Tibial nerve (tissue), 4 donors: ENCODE results near the gene NFKBIE. TPM values are rescaled to one million over a fixed set of nuclear protein-coding genes. Genes with fewer than 3 reads are reported as not detected.
A peak's percentile ranks its signal among the peaks of the same experiment; 100 is the strongest.

Source experiments
- DNase-seq, 2 donors: peaks; one replicate each; pipeline ENCODE4 v3.0.0-alpha.2; 2019; ENCODE audit warnings: low spot score in 2 of 2
- H3K27ac ChIP-seq, 4 donors: fragments of 200-600 bp; sonication (generic) in 3 of 4; one replicate each; pipeline ENCODE4 v1.5.1; 2017 to 2019; ENCODE audit warnings: mild to moderate bottlenecking in 1 of 4
- H3K27me3 ChIP-seq, 2 donors: fragments of 200-600 bp; sonication (generic) in 1 of 2; one replicate each; pipeline versions ENCODE4 v1.5.1 to v1.6.0; 2017 to 2019
- H3K36me3 ChIP-seq, 3 donors: fragments of 200-600 bp; sonication (generic); one replicate each; pipeline ENCODE4 v1.5.1; 2018 to 2019
- H3K4me1 ChIP-seq, 4 donors: fragments of 200-600 bp; sonication (generic) in 3 of 4; one replicate each; pipeline ENCODE4 v1.5.1; 2017 to 2019
- H3K4me3 ChIP-seq, 4 donors: fragments of 200-600 bp; sonication (generic) in 3 of 4; one replicate each; pipeline ENCODE4 v1.5.1; 2017 to 2019; ENCODE audit warnings: mild to moderate bottlenecking in 1 of 4, moderate library complexity in 1 of 4
- H3K9me3 ChIP-seq, 4 donors: fragments of 200-600 bp; sonication (generic) in 3 of 4; one replicate each; pipeline ENCODE4 v1.5.1; 2017 to 2019
- EP300 ChIP-seq, 2 donors: sonication (generic); formaldehyde crosslinking; IDR thresholded peaks; one replicate each; pipeline ENCODE4 v1.6.1; 2017; ENCODE audit warnings: antibody characterized with exemption in 2 of 2, mild to moderate bottlenecking in 1 of 2
- POLR2A ChIP-seq, 2 donors: fragments of 450-650 bp; IDR thresholded peaks; one replicate each; pipeline ENCODE4 v1.6.1; 2017; ENCODE audit warnings: antibody characterized with exemption in 2 of 2, mild to moderate bottlenecking in 2 of 2, moderate library complexity in 2 of 2
- WGBS, 2 donors: methylation state at CpG; one replicate each; pipeline ENCODE4 v1.1.5; 2018; 5-methylcytosine and 5-hydroxymethylcytosine counted together
- total RNA-seq, 4 donors: library from RNA; depleted of rRNA; stranded (reverse); fragments of >200 nt; gene quantifications; one replicate each; pipeline ENCODE4 v1.1.0, GENCODE V29; 2016
- TF ChIP-seq, protein P1 (sequence below), 5 experiments: fragments of 200-600 bp in 3 of 5; fragments of 450-650 bp in 2 of 5; sonication (generic) in 3 of 5; IDR thresholded peaks; one replicate each; pipeline ENCODE4 v1.5.1; 2016 to 2019; ENCODE audit warnings: antibody characterized with exemption in 5 of 5, mild to moderate bottlenecking in 3 of 5, moderate library complexity in 2 of 5

NFKBIE gene
- total RNA-seq, 4 donors from 2014 or later = 12.7 to 20.7 (median 16.0) TPM

DNA sequence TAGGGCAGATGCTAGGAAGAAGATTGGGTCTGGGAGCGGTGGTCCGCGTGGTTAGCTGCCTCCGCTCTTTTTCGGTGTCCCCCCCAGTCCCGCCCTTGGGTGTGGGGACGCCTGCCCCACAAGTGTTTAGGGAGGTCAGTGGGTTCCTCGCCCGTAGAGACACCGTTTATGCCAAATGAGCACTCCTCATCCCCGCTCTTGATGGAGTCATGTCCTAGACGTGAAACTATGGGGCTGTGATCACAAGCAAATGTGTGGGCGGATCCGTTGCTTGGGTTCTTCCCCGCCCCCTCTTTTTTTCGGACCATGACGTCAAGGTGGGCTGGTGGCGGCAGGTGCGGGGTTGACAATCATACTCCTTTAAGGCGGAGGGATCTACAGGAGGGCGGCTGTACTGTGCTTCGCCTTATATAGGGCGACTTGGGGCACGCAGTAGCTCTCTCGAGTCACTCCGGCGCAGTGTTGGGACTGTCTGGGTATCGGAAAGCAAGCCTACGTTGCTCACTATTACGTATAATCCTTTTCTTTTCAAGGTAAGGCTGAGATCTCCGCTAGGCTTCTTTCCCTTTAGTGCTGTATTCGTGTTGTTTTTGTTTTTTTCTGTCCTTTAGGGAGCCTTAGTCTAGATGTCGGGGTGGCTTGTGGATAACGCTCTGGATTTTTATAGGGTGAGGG lies 18.6 kb downstream of the NFKBIE start, which contains the start of gene HSP90AB1:
Gene HSP90AB1, plus strand, starts transcription at position 439 of the 675 bp plus-strand sequence. CDS start 1,529 bp downstream, outside the sequence.
- peak; percentile 92 to 96 for DNase-seq
- peak within 1 kb of the TSS; percentile 95 to 100 (median 98) for H3K27ac ChIP-seq
- peaks cover 5 to 32% (median 6%) of the 10 kb centered on the region in 3 donors for H3K36me3 ChIP-seq
- peak within 1 kb of the TSS; percentile 73 to 95 (median 84) for H3K4me3 ChIP-seq
- H3K27me3 ChIP-seq = no peaks in the 10 kb centered on the region
- peaks cover 0 to 42% (median 18%) of the 10 kb centered on the region in 4 donors for H3K4me1 ChIP-seq
- WGBS, 2 donors = 0% methylated on average over 30 to 34 of the region's 34 CpGs
- TF ChIP-seq EP300 (IDR thresholded peaks at IDR 0.05) (peak; percentile 26 to 100), POLR2A (IDR thresholded peaks at IDR 0.05) (peak; percentile 97 to 98)
- TF ChIP-seq, protein P1, sequence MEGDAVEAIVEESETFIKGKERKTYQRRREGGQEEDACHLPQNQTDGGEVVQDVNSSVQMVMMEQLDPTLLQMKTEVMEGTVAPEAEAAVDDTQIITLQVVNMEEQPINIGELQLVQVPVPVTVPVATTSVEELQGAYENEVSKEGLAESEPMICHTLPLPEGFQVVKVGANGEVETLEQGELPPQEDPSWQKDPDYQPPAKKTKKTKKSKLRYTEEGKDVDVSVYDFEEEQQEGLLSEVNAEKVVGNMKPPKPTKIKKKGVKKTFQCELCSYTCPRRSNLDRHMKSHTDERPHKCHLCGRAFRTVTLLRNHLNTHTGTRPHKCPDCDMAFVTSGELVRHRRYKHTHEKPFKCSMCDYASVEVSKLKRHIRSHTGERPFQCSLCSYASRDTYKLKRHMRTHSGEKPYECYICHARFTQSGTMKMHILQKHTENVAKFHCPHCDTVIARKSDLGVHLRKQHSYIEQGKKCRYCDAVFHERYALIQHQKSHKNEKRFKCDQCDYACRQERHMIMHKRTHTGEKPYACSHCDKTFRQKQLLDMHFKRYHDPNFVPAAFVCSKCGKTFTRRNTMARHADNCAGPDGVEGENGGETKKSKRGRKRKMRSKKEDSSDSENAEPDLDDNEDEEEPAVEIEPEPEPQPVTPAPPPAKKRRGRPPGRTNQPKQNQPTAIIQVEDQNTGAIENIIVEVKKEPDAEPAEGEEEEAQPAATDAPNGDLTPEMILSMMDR (IDR thresholded peaks at IDR 0.05) = no peak
- H3K9me3 ChIP-seq = no peaks in the 10 kb centered on the region

GRCh38 chr6:44245912-44246662 lies 19.3 kb downstream of the NFKBIE start:
- peaks cover 0 to 25% (median 3%) of the 10 kb centered on the region in 3 donors for H3K36me3 ChIP-seq
- H3K4me1 ChIP-seq = peaks cover 0 to 40% (median 18%) of the 10 kb centered on the region in 4 donors
- no peaks in the 10 kb centered on the region for H3K9me3 ChIP-seq
- peak overlapping the region; percentile 95 to 100 (median 98) for H3K27ac ChIP-seq
- TF ChIP-seq, protein P1 (IDR thresholded peaks at IDR 0.05) = peak in 4 of 5 experiments; percentile 6 to 49 (median 26)
- TF ChIP-seq EP300 (IDR thresholded peaks at IDR 0.05) = peak; percentile 85 to 92
- peak in 1 of 2 donors; percentile 86 for TF ChIP-seq POLR2A (IDR thresholded peaks at IDR 0.05)
- peak overlapping the region; percentile 73 to 95 (median 84) for H3K4me3 ChIP-seq
- no peaks in the 10 kb centered on the region for H3K27me3 ChIP-seq
- peak; percentile 75 to 81 for DNase-seq
- WGBS, 2 donors = 0 to 1% methylated on average over 23 to 27 of the region's 62 CpGs

GRCh38 chr6:44245391-44245911 lies 19.9 kb downstream of the NFKBIE start:
- no peaks in the 10 kb centered on the region for H3K9me3 ChIP-seq
- DNase-seq = no peak
- H3K4me1 ChIP-seq = peaks cover 0 to 34% (median 18%) of the 10 kb centered on the region in 4 donors
- peaks cover 0 to 18% (median 0%) of the 10 kb centered on the region in 3 donors for H3K36me3 ChIP-seq
- H3K27me3 ChIP-seq = no peaks in the 10 kb centered on the region
- TF ChIP-seq, protein P1 (IDR thresholded peaks at IDR 0.05) = no peak
- no peak for TF ChIP-seq POLR2A (IDR thresholded peaks at IDR 0.05)
- TF ChIP-seq EP300 (IDR thresholded peaks at IDR 0.05) = no peak
- peak overlapping the region; percentile 95 to 100 (median 98) for H3K27ac ChIP-seq
- peak overlapping the region; percentile 73 to 95 (median 84) for H3K4me3 ChIP-seq
- WGBS, 2 donors = 63 to 64% methylated on average over 12 of the region's 12 CpGs

DNA sequence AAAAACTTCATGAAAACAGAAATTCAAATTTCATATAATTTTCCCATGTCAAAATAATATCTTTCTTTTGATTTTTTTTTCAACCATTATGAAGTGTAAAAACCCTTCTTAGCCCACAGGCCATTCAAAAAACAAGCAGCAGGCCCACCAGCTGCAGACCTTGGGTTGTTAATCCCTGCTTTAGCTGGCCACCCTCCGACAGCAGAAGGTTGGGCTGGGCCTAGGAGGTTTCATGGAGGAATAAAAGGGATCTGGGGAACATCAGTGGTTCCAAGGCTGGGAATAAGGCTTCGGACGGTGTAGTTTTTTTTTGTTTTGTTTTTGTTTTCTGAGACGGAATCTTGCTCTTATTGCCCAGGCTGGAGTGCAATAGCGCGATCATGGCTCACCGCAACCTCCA lies 22.0 kb downstream of the NFKBIE start:
- no peaks in the 10 kb centered on the region for H3K9me3 ChIP-seq
- no peaks in the 10 kb centered on the region for H3K27me3 ChIP-seq
- H3K4me1 ChIP-seq = peaks cover 0 to 14% (median 8%) of the 10 kb centered on the region in 4 donors
- no peak overlapping the region for H3K27ac ChIP-seq
- WGBS, 2 donors = 81 to 87% methylated on average over 7 of the region's 7 CpGs
- no peaks in the 10 kb centered on the region for H3K36me3 ChIP-seq
- no peak for DNase-seq
- no peak overlapping the region for H3K4me3 ChIP-seq
- TF ChIP-seq POLR2A (IDR thresholded peaks at IDR 0.05) = no peak
- TF ChIP-seq, protein P1 (IDR thresholded peaks at IDR 0.05) = no peak
